AG04450 (cell line): ENCODE data around the gene BLNK. TPM values are rescaled to one million over a fixed set of nuclear protein-coding genes. Genes with fewer than 3 reads are reported as not detected.
A peak's percentile ranks its signal among the peaks of the same experiment; 100 is the strongest.

ENCODE experiments used
- CTCF ChIA-PET: fragments of 300-600, 350-600 bp; formaldehyde crosslinking; extraction: SDS; loops from one replicate; lab custom pipeline; 2022; ENCODE audit warnings: antibody characterized with exemption, inconsistent platforms; lab: Charles Lee
- POLR2A ChIA-PET: fragments of 350-600 bp; formaldehyde crosslinking; extraction: SDS; loops from one replicate; lab custom pipeline; 2021; ENCODE audit warnings: antibody characterized with exemption, inconsistent platforms; lab: Yijun Ruan, JAX
- DNase-seq: peaks from one replicate; pipeline ENCODE4 v3.0.0-alpha.2; 2011; ENCODE audit warnings: low read depth, low spot score
- H3K27ac ChIP-seq: one replicate; pipeline ENCODE4 v1.5.1; 2012; ENCODE audit warnings: low read depth, low read length, control low read depth
- H3K27me3 ChIP-seq: one replicate; pipeline ENCODE4 v1.6.0; 2012; ENCODE audit warnings: low read length; ENCODE audit not compliant: control insufficient read depth, insufficient read depth
- H3K4me3 ChIP-seq: 2 replicates; pipeline ENCODE4 v1.5.1; 2011; ENCODE audit warnings: mild to moderate bottlenecking, low read depth, low read length, control low read depth
- H3K9me3 ChIP-seq: 2 replicates; pipeline ENCODE4 v1.5.1; 2012; ENCODE audit warnings: low read length; ENCODE audit not compliant: control insufficient read depth, insufficient read depth
- polyA minus RNA-seq: library from RNA; depleted of rRNA, polyadenylated mRNA; stranded (reverse); fragments of >200 nt; gene quantifications from 2 replicates; pipeline ENCODE4 v1.2.3, GENCODE V29; 2011; rRNA and poly(A)+ RNA removed
- polyA plus RNA-seq: library from polyadenylated mRNA; depleted of rRNA; stranded (reverse); fragments of >200 nt; gene quantifications from 2 replicates; pipeline ENCODE4 v1.2.3, GENCODE V29; 2011; rRNA removed
- TF ChIP-seq, protein P1 (sequence below): IDR thresholded peaks from 2 replicates; pipeline ENCODE4 v1.5.1; 2011; ENCODE audit warnings: low read depth, low read length, control low read depth, inconsistent platforms

BLNK gene
- polyA plus RNA-seq = not detected in 2 replicates
- polyA minus RNA-seq = not detected in 2 replicates

- ChIA-PET CTCF (interaction anchor here (1.0 to 1.6 kb wide), 3 partner anchors 23 to 578 kb away, joined by 3 to 4 read pairs (median 4); partner anchors contain the start of gene TCTN3), POLR2A (interaction anchor here (0.6 kb wide), 1 partner anchor 752 kb away, joined by 4 read pairs; no protein-coding TSS in a partner anchor)
- Histone ChIP-seq H3K4me3 (no peak within 1 kb of the TSS), H3K27ac (no peak within 1 kb of the TSS), H3K27me3 (no peaks in the 10 kb centered on the region), H3K9me3 (no peaks in the 10 kb centered on the region)
- TF ChIP-seq, protein P1, sequence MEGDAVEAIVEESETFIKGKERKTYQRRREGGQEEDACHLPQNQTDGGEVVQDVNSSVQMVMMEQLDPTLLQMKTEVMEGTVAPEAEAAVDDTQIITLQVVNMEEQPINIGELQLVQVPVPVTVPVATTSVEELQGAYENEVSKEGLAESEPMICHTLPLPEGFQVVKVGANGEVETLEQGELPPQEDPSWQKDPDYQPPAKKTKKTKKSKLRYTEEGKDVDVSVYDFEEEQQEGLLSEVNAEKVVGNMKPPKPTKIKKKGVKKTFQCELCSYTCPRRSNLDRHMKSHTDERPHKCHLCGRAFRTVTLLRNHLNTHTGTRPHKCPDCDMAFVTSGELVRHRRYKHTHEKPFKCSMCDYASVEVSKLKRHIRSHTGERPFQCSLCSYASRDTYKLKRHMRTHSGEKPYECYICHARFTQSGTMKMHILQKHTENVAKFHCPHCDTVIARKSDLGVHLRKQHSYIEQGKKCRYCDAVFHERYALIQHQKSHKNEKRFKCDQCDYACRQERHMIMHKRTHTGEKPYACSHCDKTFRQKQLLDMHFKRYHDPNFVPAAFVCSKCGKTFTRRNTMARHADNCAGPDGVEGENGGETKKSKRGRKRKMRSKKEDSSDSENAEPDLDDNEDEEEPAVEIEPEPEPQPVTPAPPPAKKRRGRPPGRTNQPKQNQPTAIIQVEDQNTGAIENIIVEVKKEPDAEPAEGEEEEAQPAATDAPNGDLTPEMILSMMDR = no peak
- DNase-seq = peak; percentile 3
These were observed at the start of gene BLNK for GRCh38 chr10:96271016-96271815. Gene BLNK (minus strand): TSS chr10:96271569. CDS start chr10:96271398, 171 bp downstream.

- ChIA-PET CTCF (interaction anchor here (0.9 to 2.1 kb wide), 4 partner anchors 14 to 303 kb away, joined by 3 to 8 read pairs (median 6); no protein-coding TSS in a partner anchor), POLR2A (no interaction called here)
- no peak for DNase-seq
- H3K9me3 ChIP-seq = no peaks in the 10 kb centered on the region
- H3K4me3 ChIP-seq = no peak overlapping the region
- TF ChIP-seq, protein P1 = no peak
- H3K27me3 ChIP-seq = no peaks in the 10 kb centered on the region
- no peak overlapping the region for H3K27ac ChIP-seq
These were observed 48.5 kb upstream of the BLNK start for GRCh38 chr10:96319754-96320474.

- CTCF ChIA-PET = interaction anchor here (2.6 kb wide), 1 partner anchor 18 kb away, joined by 9 read pairs; no protein-coding TSS in a partner anchor
- H3K9me3 ChIP-seq = no peaks in the 10 kb centered on the region
- POLR2A ChIA-PET = no interaction called here
- no peak overlapping the region for H3K4me3 ChIP-seq
- H3K27ac ChIP-seq = no peak overlapping the region
- H3K27me3 ChIP-seq = no peaks in the 10 kb centered on the region
- DNase-seq = no peak
- TF ChIP-seq, protein P1 = no peak
These were observed 45.9 kb upstream of the BLNK start for GRCh38 chr10:96317067-96317833.

DNA sequence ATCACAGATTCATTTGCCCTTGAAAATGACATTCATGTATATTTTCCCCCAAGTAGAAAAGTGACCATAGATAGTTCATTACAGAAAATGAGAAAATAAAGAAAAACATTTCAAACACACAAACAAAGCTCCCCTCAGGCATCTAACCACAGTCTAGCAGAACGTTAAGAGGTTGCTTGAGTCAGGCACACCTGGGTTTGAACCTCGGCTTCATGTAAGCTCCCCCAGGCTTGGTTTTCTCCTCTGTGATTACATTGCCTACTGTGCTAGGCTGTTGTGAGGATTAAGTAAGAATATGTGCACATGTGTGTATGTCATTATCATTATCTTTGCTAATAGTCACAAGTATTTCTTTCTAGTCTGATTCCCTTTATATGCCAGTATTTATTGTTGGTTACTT is 42.0 kb upstream of the BLNK start:
- no peak for DNase-seq
- TF ChIP-seq, protein P1 = no peak
- Histone ChIP-seq H3K4me3 (no peak overlapping the region), H3K27me3 (no peaks in the 10 kb centered on the region), H3K9me3 (no peaks in the 10 kb centered on the region), H3K27ac (no peak overlapping the region)
- CTCF ChIA-PET = no interaction called here
- POLR2A ChIA-PET = no interaction called here
